Keratinocyte (primary cell): ENCODE measurements around the gene POU2F2.

ENCODE experiments used
- CTCF ChIP-seq, 3 experiments: IDR thresholded peaks in 1 of 3; conservative IDR thresholded peaks in 1 of 3; optimal IDR thresholded peaks in 1 of 3; 2 replicates in 2 of 3; 3 replicates in 1 of 3; pipeline versions ENCODE3 to v1.5.1; 2011; ENCODE audit warnings: low read length in 3 of 3, mild to moderate bottlenecking in 3 of 3, moderate library complexity in 2 of 3, control low read depth in 1 of 3, inconsistent platforms in 1 of 3; ENCODE audit not compliant: insufficient read depth in 2 of 3; ENCODE audit errors: extremely low read depth in 1 of 3
- EZH2 ChIP-seq: IDR thresholded peaks from one replicate; pipeline ENCODE4 v1.6.1; 2012; ENCODE audit warnings: inconsistent platforms, mild to moderate bottlenecking, low read length, moderate library complexity

- TF ChIP-seq CTCF (optimal IDR thresholded peaks at IDR 0.05 in 1 of 3, IDR thresholded peaks at IDR 0.05 in 1 of 3, conservative IDR thresholded peaks at IDR 0.05 in 1 of 3; ENCODE audit: extremely low read depth in 1 of 3, insufficient read depth in 2 of 3, low read length in 3 of 3) (no peak), EZH2 (no peak)
Observed at GRCh38 chr19:42075616-42076379, 56.4 kb downstream of the POU2F2 start, which contains the start of gene ZNF574.
